ENCODE results near the gene CIAPIN1. TPM values are rescaled to one million over a fixed set of nuclear protein-coding genes. Genes with fewer than 3 reads are reported as not detected.
A peak's percentile ranks its signal among the peaks of the same experiment; 100 is the strongest.
"Not testable (repeated sequence)": the region's sequence is repeated elsewhere in the genome, so short reads cannot be mapped to it uniquely, and the experiment has no call there.

The CIAPIN1 gene
- total RNA-seq, 1 donor from 2014 or later, result 52.4 TPM

DNA sequence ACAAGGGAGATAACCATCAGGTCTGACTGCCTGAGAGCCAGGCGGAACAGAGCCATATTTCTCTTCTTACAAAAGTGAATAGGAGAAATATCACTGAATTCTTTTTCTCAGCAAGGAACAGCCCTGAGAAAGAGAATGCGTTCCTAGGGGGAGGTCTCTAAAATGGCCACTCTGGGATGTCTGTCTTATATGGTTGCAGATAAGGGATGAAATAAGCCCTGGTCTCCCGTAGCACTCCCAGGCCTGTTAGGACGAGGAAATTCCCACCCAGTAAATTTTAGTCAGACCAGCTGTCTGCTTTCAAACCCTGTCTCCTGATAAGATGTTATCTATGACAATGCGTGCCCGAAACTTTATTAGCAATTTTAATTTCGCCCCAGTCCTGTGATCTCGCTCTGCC is 7.2 kb downstream of the CIAPIN1 start:
- ATAC-seq, result not testable (repeated sequence)

DNA sequence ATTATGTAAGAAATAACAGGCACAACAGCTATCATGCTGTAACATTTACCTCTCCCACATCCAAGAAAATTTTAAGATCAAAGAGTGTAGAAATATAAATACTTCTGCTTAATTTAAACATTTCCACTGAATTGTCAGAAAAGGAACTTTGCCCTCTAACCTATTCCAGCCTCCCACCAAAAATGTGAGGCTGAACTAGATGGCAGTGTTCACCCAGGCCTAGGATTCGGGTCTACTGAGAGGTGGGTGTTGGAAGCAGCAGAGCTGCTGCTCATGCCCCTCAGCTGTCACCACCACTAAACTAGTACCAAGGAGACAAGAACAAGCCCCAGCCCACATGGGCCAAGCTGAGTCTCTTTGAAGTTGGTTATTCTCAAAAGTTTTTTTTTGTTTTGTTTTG is 11.3 kb downstream of the CIAPIN1 start:
- no peak for ATAC-seq

DNA sequence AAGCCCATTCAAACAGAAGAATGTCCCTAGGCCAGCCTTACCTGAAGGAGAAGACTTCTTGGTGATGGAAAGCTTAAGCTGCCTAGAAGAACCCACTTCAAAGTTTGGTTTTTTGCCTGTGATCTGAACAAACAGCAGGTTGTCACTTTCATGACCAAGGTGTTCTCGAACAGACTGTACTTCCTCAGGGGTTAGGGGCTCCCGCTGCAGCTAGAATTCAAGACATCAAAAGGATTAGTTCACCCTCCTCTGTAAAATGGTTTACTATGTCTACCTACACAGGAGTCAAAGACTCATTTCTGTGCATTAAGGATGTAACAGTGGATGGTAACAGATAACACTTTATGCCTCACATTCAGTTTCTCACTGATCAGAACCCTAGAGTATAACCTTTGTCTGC is 13.2 kb downstream of the CIAPIN1 start:
- ATAC-seq, result no peak

DNA sequence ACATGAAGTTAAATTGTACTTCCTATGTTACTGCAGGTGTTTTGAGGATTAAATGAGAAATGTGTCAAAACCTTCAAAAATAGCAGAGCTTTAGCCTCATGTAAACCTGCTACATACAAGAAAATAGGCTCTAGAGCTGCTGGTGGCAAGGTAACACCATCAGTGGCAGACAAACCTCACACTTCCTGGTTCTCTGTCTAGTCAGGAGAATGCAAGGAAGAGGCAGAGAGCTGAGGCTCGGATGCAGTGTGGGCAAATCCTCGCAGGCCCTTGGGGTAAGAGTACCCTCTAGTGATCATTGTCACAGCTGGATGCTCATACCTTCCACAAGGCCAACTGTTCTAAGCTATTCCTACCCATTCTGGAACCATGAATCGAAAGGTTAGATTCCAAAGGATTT is 14.2 kb downstream of the CIAPIN1 start:
- ATAC-seq, result peak; percentile 54

DNA sequence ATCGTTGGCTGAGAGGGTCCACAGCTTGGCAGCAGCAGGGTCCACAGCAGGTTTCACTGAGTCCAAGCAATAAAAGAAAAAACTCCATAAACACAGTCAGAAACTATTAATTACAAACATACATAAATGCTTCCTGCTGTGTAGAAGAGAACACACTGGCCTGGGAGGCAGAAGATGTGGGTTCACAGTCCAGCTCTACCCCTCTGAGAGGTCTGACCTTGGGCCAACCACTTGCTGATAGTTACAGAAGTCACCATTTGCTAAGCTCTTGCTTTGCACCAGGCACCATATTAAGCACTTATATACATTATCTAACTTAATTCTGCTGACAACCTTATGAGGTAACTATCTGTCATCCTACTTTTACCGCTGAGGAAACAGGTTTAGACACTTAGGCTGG is 14.7 kb downstream of the CIAPIN1 start:
- ATAC-seq, result peak; percentile 69

DNA sequence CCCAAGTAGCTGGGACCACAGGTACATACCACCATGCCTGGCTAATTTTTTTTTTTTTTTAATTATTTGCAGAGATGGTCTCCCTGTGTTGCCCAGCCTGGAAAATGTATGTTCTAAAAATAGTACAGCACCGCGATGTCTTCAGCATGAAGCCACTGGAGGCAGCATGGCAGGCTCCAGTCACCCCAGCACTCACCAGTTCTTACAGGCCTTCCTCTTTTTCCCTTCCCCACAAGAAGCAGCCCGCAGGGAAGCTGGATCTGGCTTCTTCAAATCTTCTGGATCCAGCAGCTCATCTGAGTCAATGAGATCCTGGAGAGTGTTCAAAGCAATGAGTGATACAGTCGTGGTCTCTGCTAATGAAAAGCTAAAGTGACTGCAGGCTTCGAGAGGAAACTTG is 16.2 kb downstream of the CIAPIN1 start:
- no peak for ATAC-seq

DNA sequence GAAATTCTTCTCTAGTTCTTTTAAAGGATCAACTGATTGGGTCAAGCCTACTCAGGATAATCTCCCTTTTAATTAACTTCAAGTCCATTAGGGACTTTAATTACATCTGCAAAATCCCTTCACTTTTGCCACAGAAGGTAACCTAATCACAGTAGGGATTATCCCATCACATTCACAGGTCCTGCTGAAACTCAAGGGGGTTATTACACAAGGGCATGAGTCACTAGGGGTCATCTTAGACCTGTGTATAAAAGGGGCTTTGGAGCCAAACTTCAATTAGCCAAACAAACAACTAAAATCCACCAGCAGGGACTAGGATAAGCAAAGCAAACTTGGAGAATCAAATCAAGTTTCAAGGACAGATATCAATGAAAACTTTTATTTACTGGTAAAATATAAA is 19.4 kb downstream of the CIAPIN1 start:
- no peak for ATAC-seq

DNA sequence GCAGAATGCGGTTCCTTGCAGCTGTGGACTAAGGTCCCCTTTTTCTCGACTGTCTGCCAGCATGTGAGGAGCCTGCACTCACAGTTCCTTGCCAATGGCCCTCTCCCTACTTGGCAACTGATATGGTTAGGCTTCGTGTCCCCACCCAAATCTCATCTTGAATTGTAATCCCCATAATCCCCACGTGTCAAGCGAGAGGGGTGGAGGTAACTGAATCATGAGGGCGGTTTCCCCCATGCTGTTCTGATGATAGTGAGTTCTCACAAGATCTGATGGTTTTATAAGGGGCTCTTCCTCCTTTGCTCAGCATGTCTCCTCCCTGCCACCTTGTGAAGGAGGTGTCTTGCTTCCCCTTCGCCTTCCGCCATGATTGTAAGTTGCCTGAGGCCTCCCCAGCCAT is 19.9 kb downstream of the CIAPIN1 start:
- ATAC-seq, result no peak

DNA sequence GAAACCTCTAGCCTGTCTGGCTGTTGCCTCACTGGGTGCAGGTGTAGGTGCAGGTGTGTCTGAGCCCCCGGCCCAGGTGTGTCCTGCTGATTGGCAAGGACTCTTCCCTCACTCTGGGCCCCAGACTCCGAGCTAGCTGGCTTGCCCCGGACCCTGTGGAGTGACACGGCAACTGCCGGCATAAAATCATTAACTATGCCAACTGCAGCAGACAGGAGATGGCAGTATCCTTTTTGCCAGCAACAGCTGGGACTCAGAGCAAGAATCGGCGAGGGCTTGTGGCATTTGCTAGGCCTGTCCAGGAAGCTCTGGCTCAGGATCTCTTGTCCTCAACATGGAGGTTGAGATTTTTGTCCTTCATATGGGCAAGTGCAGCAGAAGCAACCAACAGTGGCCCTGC is 20.8 kb downstream of the CIAPIN1 start:
- no peak for ATAC-seq

DNA sequence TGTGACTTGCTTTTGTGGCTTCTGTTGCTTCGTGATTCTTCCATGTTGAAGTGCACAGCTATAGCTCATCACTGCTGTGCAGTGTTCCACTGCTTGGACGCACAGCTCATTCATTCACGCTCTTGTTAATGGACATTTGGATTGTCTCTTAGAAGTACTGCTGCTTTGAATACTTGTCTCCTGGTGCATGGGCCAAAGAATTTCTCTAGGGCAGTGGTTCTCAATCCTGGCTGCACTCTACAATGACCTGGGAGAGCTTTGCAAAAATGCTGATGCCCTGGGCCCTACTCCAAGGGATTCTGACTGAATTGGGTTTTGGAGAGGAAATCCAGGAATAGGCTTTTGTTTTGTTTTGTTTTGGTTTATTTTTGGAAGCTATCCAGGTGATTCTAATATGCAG is 22.6 kb downstream of the CIAPIN1 start:
- ATAC-seq, result no peak

DNA sequence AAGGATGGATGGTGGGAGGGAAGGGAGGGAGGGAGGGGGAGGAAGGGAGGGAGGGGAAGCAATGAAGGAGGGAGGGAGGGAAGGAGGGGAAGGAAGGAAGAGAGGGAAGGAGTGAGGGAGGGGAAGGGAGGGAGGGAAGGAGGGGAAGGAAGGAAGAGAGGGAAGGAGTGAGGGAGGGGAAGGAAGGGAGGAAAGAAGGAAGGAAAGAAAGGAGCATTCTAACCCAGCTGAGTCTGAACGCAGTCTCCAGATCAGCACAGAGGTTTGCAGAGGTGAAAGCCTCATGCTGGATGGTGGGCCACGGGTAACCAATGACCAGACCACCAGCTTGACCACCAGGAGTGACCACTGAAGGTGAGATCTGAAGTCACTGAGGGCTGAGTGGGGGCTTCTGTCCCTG is 24.0 kb downstream of the CIAPIN1 start:
- no peak for ATAC-seq

DNA sequence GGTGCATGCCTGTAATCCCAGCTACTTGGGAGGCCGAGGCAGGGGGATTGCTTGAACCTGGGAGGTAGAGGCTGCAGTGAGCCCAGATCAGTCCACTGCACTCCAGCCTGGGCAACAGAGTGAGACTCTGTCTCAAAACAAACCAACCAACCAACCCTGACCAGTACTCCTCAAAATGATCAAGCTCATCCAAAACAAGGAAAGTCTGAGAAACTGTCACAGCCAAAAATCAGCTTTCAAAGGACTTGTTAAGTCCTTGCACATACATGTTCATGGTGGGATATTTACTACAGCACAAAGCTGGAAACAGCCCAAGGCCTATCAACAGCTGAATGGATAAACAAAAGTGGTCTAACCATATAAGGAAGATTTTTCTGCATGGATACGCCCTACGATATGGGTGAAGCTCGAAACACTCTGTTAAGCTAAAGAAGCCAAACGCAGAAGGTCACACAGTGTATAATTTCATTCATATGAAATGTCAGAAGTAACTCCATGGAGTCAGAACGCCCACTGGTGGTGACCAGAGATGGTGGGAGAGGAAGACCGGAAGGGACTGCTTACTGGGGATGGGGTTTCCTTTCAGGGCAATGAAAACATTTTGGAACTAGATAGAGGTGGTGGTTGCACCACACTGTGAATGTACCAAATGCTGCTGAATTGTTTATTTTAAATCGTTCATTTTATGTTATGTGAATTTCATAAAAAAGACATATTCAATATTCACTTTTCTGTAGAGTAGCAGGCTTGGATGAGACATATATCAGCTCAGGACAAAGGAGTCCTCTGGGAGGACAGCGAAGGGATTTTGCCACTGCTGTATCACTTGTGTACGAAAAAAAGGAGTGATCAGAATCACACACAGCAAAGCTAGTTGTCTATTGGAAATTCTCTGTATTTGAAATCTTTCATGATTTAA is 24.9 kb downstream of the CIAPIN1 start:
- ATAC-seq, result peak; percentile 37

DNA sequence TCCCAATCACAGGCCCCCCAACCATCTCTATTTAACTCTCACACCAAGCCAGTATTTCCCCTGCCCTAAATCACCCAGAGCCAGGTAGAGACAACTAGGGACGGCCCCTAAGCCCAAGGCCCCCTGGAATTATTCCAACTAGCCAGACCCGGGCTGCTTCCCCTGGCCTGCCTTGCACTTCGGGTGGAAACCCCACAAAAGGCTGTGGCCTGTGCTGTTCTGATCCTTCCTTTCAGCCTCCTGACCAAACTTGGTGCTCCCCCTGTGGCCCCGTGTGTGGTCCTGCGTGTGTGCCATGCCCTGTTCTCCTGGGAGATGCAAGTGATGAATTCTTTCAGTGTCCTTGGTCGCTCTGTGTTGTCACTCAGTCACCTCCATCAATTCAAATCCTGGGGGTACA is 27.7 kb downstream of the CIAPIN1 start:
- ATAC-seq, result no peak

DNA sequence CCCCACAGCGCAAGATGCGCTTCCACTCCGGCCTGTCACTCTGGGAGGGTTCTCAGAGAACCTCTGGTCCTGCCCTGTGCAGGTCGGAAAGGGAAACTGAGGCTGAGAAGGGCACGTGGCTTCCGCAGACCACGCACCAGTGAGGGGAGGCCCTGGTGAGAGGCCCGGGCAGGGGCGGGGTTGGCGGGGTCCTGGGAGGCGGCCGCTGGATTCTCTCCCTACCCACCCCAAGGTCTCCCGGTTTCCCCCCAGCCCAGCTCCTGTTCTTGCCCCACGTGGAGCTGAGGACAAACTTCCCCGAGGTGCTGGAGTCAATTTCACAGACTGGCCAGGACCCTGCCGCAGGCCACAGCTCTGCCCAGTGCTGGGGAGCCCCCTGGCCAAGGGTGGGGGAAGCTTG is 31.1 kb downstream of the CIAPIN1 start:
- ATAC-seq, result no peak

DNA sequence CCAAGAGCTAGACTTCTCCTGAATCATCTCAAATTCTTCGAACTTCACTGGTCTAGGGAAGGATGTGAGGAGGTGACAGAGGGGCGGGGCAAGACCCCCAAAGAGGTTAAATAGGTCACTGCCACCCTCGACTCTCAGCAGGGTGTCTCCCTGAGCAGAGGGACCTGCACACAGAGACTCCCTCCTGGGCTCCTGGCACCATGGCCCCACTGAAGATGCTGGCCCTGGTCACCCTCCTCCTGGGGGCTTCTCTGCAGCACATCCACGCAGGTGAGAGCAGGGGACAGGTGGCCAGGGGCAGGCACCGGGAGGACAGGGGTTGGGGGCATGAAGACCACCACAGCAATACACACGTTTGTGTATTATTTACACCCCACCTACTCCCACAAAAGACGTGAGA is 33.5 kb downstream of the CIAPIN1 start:
- ATAC-seq, result no peak

DNA sequence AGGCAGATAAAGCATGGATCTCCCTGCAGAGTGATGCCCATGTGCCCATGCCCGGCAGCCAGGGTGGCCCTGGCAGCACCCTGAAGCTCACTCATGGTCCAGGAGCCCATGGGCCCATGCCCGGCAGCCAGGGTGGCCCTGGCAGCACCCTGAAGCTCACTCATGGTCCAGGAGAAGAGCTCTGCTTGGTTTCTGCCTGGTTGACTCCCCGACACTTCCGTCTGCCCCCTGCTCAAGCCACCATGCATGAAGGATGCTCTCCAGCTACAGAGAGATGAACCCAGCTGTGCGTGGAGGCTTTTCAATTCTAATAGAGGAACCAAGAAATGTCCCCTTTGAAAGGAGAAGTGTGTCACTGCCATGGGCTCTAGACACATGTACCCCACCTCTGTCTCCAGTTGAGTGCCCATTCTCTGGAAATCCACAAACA is 33.9 kb downstream of the CIAPIN1 start:
- peak; percentile 5 for ATAC-seq

DNA sequence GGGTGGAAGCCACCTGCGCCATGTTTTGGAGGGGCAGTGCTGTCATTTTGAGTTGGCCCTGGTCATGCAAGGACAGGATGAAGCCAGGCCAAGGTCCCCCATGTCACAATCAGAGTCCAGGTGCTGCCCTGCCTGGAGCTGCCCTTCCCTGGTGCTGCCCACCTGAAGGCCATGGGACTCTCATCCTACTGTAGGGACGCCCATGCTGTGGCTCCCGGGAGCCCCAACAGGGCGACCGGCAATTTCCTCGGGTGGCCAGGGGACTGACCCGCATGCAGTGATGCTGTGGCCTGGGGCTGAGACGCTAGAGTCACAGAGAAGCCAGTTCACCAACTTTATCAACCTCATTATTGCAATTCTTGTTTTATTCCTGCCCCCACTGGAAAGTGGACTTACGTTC is 34.6 kb downstream of the CIAPIN1 start:
- ATAC-seq, result no peak

DNA sequence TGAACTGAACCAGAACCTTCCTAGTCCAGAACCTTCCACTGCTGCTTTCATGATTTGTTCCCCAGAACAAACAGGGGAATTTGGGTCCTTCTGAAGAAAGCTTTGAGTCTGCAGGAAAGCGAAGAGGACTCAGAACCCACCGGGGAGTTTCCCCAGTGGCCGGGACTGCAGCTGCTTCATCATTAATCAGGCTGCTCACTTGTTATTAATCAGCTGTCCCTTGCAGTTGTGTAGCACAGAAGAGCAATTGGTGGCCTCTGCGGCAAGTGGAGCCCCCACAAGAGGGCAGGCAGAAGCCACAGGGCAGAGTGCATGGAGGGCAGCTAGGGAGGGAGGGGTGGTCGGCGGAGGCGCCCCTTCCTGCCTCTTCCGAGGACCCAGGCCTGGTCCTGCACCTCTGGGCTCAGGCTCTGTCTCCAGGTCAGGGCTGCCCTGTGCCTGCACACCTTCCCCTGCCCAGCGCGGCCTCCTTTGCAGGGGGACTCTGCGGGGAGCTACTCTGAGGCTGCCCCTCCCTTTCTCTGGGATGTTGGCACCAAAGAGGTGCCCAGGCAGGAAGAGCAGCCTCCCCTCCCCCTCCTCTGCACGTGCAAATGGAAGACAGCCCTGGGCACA is 35.7 kb downstream of the CIAPIN1 start:
- no peak for ATAC-seq

DNA sequence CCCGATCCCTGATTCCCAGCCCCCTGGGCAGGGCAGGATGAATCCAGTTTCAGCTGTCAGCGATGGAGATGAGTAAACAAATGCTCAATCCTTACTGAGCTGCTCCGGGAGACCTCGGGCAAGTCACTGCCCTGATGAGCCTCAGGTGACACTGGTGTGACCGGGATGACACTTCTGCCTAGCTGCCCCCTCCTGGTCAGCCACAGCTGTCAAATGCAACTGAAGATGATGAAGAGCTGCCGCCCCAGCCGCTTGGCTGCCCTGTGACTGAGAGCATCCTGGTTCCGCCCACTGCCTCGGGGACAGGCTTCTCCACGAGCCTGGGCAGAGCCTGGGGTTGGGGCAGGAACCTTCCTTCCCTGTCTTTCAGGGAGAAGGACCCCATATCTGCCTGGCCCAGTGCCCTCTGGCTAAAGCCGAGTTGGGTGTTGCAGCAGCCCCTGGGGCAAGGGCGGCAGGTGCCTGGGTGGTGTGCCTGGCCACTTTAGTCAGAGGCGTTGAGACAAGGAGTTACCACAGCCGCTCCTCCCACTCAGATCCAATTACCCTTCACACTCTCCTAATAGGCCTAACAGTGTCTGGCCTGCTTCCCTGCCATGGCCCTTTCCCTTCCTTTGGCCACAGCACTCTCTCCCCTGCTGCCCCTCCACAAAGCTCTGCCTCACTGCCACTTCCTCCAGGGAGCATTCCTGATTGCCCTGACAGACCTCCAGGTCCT is 37.2 kb downstream of the CIAPIN1 start:
- ATAC-seq, result peak; percentile 40

DNA sequence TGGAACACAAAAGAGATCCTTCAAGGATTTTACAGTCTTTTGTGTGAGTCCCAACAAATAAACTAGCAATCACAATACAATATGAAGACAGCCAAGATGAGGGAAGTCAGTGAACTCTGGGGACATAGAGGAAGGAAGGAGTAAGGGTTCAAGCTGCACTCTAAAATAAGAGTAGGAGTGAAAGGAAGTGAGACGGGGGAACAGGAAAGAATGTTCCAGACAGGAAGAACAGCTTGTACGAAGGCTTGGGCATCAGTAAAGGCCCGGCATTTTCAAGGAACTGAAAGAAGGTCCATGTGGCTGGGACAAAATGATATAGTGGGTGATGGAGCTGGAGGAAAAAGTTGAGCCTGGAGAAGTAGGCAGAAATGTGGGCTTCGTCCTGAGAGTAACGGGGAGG is 38.1 kb downstream of the CIAPIN1 start:
- ATAC-seq, result no peak

DNA sequence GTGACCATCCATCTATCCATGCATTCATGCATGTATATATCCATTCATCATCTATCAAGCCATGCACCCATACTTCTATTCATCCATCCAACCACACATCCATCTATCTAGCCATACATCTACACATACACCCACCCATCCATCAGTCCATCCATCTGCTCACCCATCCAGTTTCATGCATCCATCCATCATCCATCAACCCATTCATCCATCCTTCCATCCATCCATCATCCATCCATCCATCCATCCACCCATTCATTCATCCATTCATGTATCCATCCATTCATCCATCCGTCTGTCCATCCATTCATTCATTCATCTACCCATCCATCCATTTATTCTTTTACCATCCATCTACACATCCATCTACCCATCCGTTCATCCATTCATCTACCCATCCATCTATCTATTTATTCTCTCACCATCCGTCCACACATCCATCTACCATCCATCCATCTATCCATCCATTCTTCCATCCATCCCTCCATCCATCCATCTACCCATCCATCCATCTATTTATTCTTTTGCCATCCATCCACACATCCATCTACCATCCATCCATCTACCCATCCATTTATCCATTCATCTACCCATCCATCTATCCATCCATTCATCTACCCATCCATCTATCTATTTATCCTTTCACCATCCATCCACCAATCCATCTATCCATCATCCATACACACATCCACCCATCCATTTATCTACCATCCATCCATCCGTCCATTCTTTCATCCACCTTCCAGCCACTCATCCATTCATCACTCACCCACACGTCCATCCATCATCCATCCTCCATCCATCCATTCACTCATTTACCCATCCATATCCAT is 39.4 kb downstream of the CIAPIN1 start:
- no peak for ATAC-seq

DNA sequence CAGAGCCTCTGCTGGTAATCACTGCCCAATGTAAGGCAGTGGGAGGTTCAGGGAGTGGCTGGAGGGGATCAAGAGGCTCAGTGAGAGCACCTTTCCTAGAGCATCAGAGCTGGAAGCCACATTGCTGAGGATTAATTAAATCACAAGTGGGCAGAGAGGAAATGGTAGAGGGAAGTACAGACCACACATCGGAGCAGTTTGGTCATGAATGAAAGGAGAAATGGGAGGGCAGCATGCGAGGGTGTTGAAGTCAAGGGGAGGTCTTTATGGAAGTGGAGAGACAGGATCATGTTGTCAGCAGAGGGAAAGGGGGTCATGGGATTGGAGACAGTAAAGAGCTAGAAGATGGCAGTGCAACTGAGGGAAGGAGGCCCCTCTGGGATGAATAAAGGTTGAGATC is 40.3 kb downstream of the CIAPIN1 start:
- ATAC-seq, result peak; percentile 31

DNA sequence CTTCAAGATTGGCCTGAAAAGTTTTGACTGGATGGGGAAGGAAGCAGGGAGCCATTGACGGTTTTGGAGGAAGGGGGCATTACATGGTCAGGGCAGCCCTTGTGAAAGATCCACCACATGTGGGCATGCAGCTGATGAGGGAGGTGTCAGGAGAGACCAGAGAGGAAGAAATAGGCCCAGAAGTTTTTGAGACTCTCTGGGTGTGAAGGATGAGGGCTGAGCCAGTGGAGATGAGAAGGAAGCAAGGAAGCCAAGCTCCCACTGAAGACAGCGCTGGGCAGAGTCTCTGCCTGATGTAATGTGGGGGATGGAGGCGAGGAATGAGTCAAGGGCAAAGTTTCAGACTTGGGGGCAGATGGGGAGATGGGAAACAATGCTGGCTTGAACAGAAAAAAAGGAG is 42.1 kb downstream of the CIAPIN1 start:
- no peak for ATAC-seq
